GOT3 (cell line): Measurements from ENCODE around the gene TPPP3.

Experiments
- DNase-seq: peaks from one replicate; lab custom pipeline; 2025; ENCODE audit warnings: mixed read lengths; lab: John Stamatoyannopoulos, UW

Gene TPPP3

DNA sequence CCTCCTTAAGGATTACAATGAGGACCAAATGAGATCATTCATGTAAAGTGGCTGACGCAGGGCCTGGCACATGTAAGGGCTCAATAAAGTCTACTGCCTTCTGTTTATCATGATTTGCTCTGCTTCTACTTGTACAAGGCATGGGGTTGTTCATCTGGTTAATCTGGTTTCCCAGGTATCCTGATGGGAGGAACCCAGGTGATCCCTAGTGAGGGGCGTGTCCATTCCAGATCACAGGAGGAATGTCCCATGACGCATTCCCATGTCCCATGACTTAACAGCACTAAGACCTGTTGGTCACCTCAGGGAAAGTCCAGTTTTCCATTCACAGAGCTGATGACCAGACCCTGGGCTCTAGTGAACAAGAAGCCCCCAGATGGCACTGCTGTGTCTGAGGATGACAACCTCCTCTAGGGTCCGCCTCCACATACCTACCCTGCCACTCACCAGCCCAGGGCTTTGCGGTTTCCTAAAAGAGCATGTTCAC is 11.5 kb upstream of the TPPP3 start:
- DNase-seq, result no peak

DNA sequence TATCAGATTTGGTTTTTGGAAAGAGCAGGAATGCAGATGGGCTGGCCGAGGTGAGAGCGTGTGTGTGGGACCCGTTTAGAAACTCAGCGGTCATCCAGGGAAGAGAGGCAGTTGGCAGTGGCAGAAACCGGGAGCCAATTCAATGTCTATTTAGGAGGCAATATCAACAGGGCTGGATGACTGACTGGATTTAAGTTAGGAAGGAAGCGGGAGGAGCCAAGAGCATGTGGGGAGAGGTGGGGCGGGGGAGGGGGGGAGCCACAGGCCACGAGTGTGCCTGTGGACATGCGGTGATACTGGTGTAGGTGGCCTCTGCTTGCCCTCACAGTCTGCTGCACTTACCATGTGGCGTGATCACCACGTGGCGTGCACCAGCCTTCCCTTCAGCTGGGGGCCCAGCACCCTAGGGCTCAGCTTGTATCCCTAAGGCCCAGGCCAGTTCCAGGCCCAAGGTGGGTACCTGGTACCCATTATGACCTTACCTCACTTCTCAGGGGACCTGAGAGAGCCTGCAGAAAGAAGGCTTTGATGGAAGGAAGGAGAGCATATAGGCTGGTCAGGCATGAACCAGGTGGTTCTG is 10.8 kb upstream of the TPPP3 start:
- DNase-seq, result no peak

DNA sequence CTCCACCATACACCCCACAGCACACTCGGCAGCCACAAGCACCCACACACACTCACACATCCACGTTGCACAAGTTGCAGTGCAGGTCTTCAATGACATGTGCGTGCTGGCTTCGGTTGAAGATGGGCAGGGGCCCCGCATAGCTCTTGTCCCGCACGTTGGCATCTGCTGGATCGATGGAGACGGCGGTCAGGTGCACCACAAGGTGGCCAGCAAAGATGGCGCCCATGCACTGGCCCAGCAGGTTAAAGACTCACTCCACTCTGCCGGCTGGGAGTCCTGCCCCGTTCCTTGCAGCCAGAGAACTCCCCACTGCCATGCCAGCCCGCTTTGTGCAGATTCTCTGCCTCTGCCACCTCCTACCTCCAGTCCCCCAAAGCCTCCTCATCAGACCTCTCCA is 7.6 kb upstream of the TPPP3 start:
- DNase-seq, result no peak

DNA sequence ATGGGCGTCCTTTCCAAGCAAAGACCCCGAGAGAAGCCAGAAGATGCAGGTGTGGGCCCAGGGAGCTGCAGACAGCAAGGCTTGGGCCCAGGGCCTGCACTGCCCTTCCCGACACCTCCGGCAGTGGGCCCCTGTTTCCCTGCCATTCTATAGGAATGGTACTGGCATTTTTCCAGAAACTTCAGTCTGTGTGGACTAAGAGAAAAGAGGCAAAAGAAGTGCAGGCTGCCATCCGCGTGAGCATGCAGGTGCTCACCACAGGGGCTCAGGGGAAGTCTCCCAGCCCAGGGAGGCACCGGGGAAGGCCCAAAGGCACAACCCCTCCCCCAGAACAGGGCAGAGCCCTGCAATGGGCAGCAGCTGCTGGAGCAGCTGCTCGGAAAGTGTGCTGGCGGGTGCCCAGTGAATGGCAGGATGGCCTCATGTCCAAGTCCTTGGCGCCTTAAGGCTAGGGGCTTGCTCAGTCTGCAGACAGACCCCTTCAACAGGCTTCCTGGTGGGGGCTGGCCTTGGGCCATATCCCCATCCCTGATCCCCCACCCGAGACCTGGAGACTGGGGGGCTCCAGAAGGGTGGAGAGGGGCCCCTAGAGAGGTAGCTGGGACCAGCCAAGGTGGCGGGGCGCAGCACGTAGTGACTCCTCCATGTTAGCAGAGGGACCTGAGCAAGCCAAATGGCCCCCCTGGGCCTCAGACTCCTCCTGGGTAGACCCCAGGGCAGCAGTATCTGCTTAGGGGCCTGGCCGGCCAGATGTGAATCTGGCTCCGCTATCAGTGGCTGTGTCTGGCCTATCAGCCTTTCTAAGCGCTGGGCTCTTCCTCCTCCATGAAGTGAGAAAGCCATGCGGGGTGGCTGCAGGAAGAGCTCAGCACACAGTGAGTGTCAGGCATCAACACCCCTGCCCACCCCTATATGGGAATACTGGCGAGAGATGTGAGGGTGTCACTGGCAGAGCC is 6.7 kb upstream of the TPPP3 start:
- no peak for DNase-seq

DNA sequence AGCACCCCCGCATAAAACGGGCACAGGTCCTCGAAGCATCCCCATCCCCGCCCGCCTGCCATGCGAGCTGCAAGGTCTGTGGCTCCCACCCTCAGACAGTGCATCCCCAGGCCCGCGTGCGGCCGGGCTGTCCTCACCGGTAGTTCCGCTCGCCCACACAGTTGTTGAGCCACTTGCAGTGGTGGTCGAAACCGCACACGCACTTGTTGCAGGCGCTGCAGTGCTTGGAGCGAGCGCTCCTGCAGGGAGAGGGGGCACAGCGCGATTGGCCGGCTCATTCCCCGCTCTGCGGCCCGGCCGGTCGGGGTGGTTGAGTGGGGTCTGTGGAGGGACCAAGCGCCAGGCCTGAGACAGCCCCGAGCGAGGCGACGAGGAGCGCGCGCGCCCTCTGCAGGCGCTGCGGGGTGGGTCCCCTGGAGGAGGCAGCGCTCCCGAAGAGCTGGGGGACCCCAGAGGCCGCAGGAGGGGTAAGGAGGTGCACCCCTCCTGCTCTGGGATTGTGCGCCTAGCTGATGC is 6.0 kb upstream of the TPPP3 start:
- DNase-seq, result no peak

DNA sequence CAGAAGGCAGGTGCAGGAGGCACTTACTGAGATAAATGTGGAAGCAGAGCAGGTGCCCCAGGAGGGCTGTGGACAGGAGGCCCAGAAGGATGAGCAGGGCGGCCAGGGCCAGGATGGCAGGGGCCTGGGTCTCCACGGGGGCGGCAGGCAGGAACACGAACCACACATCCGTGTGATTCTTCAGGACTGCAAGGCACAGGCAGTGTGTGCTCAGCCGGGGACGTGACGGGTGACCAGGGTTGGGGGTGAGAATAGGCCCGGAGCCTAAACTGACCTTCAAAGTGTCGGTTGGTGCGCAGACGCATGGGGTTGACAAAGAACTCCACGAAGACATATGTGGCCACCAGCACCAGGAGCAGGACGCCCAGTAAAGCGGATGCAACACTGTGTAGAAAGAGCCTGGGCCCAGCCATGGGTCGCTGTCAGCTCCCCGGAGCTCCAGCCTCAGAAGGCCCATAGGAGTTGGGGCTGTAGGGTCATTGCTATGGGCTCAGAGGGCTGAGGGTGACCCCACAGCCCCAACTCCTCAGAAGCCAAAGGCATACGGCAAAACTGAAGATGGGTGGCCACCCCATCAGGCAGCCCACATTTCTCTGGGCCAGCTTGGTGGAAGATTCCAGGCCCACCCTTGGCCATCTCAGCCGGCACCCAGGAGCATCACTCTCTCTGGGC is 5.4 kb upstream of the TPPP3 start:
- no peak for DNase-seq

DNA sequence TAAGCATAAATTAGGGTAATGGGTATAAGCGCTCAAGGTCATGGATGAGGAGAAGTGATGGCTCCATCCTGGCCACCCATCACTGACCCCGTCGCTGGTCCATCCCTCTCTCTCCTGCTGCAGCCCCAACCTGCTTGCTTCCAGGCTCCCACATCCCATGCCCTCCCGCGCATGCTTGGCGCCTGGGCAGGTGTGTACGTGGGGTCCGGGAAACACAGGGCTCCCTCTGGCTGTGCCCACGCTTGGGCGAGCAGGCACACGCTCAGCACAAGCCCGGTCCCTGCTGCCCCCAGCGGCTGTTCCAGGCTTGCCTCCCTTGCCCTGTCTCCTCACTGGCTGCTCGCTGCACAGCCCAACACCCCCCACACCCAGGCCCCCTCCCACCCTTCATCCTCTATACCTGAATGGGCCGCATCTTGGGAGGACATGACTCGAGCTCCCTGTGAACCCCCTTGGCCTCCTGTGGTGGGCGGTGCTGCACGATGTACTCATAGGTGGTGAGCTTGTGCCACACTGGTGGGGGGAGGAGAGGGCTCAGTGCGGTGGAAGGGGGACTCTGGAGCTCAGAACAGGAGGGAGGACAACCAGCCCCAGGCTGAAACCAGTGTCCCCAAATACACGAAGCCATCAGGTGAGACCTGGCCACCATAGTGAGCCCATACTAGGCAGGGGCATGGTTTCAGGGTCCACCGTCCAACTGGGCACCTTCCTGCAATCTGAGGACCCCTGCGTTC is 4.7 kb upstream of the TPPP3 start:
- no peak for DNase-seq

DNA sequence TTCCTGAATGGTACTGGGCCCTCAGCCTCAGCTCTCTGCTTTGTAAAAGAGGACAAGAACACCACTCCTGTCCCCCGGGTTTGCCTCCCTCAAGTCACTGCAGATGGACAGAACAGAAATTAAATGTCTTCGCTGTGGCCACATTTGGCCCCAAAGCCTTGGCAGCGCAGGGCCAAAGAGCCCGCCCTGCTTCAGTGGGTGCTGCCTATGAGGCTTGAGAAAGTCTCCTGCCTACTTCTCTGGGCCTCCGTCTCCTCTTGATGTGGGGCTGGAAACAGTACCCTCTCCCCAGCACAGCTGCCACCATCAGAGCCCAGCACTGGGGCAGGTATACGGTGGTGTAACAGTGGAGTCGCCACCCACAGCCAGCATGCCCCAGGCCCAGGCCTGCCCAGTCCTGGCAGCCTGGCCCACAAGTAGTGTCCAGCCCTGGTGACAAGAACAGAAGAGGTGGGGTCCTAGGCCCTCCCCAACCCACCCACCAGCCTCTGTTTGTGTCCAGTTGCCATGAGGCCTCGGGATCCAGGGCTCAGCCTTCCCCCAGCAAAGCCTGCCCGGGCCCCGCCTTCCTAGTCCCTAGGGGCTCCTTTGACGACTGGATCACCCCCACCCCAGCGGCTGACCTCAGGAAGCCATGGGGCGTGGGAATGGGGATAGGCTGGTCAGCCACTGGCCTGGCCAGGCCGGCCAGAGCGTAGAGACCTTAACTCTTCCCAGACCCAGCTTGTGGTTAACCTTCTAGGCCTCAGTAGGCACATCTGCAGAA is 3.9 kb upstream of the TPPP3 start:
- no peak for DNase-seq

- DNase-seq, result no peak
Measured at GRCh38 chr16:67396159-67397035, 3.1 kb upstream of the TPPP3 start.

DNA sequence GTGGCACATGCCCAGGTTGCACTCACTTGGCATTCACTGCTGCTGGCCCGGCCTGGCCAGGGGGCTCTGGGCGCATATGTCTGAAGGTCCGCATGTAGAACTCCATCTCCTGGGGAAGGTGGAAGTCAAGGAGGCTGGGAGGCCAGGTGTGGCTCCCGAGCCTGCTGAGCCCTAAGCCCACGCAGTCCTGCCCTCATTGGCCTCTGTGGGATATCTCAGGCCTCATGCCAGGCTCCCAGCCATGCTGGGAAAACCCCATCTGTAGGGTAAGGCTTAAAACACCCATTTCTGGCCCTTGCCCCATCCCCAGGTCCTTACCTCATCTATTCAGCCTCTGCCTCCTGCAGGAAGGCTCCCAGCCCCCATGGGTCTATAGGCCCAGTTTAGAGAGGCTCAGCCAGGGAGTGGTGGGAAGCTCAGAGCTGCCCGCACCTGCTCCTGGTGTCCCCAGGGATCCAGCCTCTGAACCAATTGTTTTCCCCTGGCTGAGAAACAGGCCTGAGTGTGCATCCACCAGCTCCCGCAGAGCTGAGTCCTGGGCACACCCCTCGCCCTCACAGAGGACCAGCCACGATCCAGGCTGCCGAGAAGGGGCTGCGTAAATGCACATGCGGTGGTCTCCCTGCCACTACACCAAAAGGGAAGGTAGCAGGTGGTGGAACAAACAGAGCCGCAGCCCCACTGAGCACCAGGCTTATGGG is 2.3 kb upstream of the TPPP3 start:
- no peak for DNase-seq

DNA sequence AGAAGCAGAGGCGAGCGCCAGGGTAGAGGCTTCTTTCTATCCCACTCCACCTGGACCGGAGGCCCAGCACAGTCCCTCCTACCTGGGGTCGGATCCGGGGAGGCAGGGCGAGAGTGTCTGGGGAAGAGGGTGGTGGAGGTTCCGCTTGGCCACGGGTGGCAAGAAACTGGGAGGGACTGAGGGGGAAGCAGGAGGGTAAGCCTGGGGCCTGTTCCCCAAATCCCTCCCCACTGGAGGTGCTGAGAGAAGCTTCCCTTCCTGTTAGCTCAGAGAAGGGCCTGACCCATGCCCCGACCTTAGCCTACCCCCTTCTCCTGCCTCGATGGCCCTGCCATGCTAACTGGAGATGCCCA is 1.8 kb upstream of the TPPP3 start:
- no peak for DNase-seq

DNA sequence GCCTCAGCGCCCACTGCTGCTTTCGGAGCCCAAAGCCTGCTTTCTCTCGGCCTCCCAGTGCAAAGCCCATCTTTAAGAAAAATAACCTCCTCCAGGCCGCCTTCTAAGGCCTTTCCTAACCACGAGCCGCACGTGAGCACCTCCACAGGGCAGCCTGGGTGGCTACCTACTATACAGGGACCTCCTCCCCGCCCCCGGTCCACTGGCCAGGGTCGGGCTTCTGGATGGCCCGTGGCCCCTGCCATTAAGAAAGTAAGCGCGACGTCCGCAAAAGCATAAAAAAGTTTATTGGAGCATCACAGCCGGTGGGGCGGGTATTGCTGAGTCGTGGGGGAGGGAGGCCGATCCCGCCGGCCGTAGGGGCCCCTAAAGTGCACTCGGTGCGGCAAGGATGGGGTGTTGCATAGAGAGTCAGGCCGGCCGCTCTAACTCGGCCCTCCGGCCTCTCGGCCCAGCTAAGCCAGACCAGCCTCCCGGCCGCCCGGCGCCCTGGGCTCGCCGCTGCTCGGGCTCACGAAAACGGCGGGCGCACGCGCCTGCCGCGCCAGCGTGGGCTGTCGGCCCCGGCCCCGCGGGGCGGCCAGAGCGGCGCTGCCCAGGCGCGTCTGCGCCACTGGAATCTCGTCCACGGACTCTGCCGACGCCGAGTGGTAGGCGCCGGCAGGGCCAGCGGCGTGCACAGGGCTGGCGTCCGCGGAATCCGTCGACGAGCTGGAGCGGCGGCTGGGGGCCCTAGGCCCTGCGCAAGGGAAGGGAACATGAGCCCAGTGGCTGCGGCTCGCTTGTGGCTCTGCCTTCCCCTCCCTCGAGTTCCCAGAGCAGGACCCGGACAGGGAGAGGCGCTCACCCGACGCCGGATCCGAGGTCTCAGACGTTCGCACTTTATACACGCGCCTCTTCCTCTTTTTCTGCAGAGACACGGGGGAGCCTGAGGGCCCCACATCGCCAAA is 1.1 kb upstream of the TPPP3 start:
- DNase-seq, result no peak

GRCh38 chr16:67393788-67394154 is 473 bp upstream of the TPPP3 start:
- no peak for DNase-seq

- DNase-seq, result no peak
Measured at GRCh38 chr16:67392301-67393059, 818 bp downstream of the TPPP3 start.

GRCh38 chr16:67391424-67392300 is 1.6 kb downstream of the TPPP3 start:
- no peak for DNase-seq

DNA sequence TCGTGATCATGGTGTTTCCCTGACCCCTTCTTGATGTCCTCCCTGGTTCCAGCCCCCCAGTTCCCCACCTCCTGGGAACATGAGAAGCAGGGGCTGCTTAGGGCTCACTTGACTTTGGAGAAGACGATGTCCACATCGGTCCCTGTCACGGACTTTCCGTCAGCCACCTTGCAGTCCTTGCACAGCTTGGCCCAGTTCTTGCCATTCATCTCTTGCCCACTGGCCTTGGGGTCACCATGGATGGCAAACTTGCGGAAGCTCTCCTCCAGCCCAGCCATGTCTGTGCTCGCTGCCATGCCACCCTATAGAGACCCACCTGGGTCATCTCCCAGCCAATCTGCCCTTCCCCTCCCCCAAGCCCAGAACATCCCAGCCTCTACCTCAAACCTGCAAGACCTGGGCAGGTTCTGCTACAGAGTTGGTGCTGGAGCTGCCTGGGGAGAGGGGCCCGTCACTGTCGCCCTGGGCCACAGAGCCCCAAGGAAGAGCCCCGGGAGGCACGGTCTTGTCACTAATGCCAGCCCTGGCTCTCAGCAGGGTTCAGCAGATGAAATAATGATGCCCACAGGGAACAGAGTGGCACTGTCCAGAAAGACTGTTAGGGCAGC is 2.4 kb downstream of the TPPP3 start:
- no peak for DNase-seq
